ENCODE data around the gene SMPD1. TPM values are rescaled to one million over a fixed set of nuclear protein-coding genes. Genes with fewer than 3 reads are reported as not detected.

SMPD1 gene
- total and polyA plus RNA-seq, 8 donors: 19.4 to 62.0 (median 29.4) TPM

DNA sequence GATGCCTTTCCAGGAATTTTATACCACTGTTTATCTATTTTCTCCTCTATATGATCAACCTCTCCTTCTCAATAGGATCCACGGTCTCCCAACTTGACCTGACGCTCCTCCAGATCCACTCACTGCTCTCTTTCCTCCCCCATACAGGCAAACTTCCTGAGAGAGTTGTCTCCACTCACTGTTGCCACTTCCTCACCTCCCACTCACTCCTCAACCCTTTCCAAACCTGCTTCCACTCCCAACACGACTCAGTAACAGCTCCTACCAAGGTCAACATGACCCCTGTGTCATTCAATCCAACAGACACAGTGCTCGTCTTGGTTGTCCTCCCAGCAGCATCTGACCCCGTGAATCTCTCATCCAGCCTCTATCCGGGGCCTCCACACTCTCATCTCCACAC lies 25.5 kb downstream of the SMPD1 start:
- Histone ChIP-seq H3K4me1 (peaks cover 0 to 6% (median 4%) of the 10 kb centered on the region in 3 donors), H3K4me3 (no peak overlapping the region), H3K36me3 (no peaks in the 10 kb centered on the region), H3K27me3 (no peaks in the 10 kb centered on the region), H3K9me3 (no peaks in the 10 kb centered on the region), H3K27ac (no peak overlapping the region)
- intact Hi-C loops (cut with DNase I): no loop called here
- TF ChIP-seq, protein P1, sequence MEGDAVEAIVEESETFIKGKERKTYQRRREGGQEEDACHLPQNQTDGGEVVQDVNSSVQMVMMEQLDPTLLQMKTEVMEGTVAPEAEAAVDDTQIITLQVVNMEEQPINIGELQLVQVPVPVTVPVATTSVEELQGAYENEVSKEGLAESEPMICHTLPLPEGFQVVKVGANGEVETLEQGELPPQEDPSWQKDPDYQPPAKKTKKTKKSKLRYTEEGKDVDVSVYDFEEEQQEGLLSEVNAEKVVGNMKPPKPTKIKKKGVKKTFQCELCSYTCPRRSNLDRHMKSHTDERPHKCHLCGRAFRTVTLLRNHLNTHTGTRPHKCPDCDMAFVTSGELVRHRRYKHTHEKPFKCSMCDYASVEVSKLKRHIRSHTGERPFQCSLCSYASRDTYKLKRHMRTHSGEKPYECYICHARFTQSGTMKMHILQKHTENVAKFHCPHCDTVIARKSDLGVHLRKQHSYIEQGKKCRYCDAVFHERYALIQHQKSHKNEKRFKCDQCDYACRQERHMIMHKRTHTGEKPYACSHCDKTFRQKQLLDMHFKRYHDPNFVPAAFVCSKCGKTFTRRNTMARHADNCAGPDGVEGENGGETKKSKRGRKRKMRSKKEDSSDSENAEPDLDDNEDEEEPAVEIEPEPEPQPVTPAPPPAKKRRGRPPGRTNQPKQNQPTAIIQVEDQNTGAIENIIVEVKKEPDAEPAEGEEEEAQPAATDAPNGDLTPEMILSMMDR (IDR thresholded peaks at IDR 0.05): no peak
- WGBS, 2 donors: 72 to 76% methylated on average over 6 of the region's 6 CpGs
- FAIRE-seq (no peak), DNase-seq (no peak), ATAC-seq (no peak)

DNA sequence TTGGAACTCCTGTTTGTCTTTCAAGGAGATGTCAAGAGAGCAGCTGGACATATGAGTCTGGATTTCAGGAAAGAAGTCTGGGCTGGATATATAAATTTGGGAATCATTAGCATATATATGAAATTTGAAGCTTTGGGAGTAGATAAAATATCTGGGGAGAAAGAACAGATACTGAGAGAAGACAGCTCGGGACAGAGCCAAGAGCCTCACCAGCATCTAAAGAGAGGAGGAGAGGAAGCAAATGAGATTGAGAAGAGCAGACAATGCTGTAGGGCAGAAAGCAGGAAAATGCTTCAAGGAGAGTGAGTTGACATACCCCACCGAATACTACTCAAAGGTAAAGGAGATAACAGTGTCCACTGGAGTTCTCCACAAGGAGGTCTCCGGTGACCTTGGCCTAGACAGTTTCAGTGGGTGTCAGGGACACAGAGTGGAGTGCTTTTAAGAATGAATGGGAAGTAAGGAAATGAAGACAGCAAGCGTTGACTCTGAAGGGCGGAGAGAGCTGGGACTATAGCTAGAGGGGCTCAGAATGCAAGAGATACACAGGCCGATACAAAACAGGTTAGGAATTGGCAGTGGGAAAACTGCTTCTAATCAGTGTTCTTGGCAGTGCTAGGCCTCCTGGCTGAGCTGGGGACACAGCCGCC lies 27.8 kb downstream of the SMPD1 start:
- no peaks in the 10 kb centered on the region for H3K27me3 ChIP-seq
- H3K27ac ChIP-seq: peak overlapping the region; percentile 70 to 84 (median 78)
- ATAC-seq (peak; percentile 50 to 73 (median 58)), DNase-seq (no peak), FAIRE-seq (no peak)
- TF ChIP-seq, protein P1 (IDR thresholded peaks at IDR 0.05): no peak
- no peaks in the 10 kb centered on the region for H3K36me3 ChIP-seq
- H3K4me1 ChIP-seq: peaks cover 0 to 6% (median 4%) of the 10 kb centered on the region in 3 donors
- H3K4me3 ChIP-seq: peak overlapping the region; percentile 66 to 97 (median 74)
- 39 to 42% methylated on average over 7 of the region's 7 CpGs for WGBS, 2 donors
- no peaks in the 10 kb centered on the region for H3K9me3 ChIP-seq
- intact Hi-C loops (cut with DNase I): no loop called here

DNA sequence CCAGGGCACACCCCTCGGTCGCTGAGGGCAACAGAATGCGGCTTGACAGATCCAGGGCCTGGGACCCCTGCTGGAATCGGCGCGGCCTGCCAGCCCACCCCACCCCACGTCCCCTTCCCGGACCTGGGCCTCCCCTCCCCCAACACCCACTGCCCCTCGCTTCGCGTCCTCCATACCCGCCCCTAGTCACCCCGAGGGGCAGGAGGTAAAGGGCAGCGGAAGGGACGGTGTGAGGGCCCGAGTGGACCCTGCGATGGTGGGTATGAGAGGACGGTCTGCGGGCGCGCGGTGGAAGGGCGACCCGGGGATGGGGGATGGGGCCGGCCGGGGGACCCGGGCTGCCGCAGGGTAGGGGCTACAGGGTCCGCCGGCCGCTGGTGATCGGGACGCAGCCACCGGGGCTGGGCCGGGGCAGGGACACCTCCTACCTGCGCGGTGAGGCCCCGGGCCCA lies 28.3 kb downstream of the SMPD1 start:
- FAIRE-seq: no peak
- Histone ChIP-seq H3K4me1 (peaks cover 0 to 6% (median 4%) of the 10 kb centered on the region in 3 donors), H3K36me3 (no peaks in the 10 kb centered on the region), H3K27me3 (no peaks in the 10 kb centered on the region), H3K27ac (peak overlapping the region; percentile 70 to 84 (median 78)), H3K9me3 (no peaks in the 10 kb centered on the region), H3K4me3 (peak overlapping the region; percentile 66 to 97 (median 74))
- peak in 1 of 4 donors; percentile 28 for ATAC-seq
- TF ChIP-seq, protein P1 (IDR thresholded peaks at IDR 0.05): no peak
- intact Hi-C loops (cut with DNase I): no loop called here
- DNase-seq: peak in 4 of 6 donors; percentile 24 to 76 (median 27)
- 0 to 2% methylated on average over 28 to 38 of the region's 38 CpGs for WGBS, 2 donors

DNA sequence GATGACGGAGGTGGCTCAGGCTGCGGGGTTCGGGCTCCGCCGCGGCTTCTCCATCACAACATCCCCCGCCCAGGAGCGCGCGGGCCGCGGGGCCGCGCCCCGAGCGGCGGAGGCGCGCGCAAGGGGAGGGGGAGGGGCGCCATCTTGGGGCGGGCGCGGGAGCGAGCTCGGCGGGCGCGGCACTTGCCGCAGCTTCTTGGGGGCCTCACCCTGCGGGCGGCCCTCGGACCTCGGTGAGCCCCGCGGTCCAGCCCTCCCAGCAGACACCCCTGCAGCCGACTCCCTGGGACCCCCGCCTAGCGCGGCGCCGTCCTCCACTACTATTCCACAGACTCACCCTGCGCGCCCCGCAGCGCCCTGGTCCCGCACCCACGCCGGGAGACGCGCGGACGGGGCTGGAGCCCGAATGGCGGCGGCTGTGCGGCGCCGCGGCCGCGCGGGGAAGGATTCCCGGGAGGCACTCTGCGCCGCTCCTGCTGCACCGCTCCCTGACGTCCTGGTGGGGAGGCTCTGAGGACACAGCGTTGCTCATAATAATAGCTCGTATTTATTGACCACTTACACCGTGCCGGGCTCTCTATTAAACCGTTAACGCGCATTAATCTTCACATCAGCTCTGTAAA lies 28.8 kb downstream of the SMPD1 start, which contains the start of gene APBB1:
APBB1 (minus strand) TSS at position 86 of the 623 bp plus-strand sequence. CDS start 7,747 bp downstream, outside the sequence.
- 0 to 1% methylated on average over 42 to 75 of the region's 75 CpGs for WGBS, 2 donors
- Histone ChIP-seq H3K9me3 (no peaks in the 10 kb centered on the region), H3K4me3 (peak within 1 kb of the TSS; percentile 66 to 97 (median 74)), H3K27me3 (no peaks in the 10 kb centered on the region), H3K27ac (peak within 1 kb of the TSS; percentile 70 to 84 (median 78)), H3K4me1 (peaks cover 0 to 6% (median 4%) of the 10 kb centered on the region in 3 donors), H3K36me3 (no peaks in the 10 kb centered on the region)
- ATAC-seq (peak; percentile 94 to 96 (median 94)), DNase-seq (peak; percentile 49 to 88 (median 65)), FAIRE-seq (no peak)
- TF ChIP-seq, protein P1 (IDR thresholded peaks at IDR 0.05): no peak
- intact Hi-C loops (cut with DNase I): no loop called here
